GM04504 (cell line): ENCODE measurements around the gene NOXO1.

ENCODE experiments used
- DNase-seq: peaks from one replicate; pipeline ENCODE4 v3.0.0-alpha.2; 2012; ENCODE audit warnings: low read depth

The NOXO1 gene

DNA sequence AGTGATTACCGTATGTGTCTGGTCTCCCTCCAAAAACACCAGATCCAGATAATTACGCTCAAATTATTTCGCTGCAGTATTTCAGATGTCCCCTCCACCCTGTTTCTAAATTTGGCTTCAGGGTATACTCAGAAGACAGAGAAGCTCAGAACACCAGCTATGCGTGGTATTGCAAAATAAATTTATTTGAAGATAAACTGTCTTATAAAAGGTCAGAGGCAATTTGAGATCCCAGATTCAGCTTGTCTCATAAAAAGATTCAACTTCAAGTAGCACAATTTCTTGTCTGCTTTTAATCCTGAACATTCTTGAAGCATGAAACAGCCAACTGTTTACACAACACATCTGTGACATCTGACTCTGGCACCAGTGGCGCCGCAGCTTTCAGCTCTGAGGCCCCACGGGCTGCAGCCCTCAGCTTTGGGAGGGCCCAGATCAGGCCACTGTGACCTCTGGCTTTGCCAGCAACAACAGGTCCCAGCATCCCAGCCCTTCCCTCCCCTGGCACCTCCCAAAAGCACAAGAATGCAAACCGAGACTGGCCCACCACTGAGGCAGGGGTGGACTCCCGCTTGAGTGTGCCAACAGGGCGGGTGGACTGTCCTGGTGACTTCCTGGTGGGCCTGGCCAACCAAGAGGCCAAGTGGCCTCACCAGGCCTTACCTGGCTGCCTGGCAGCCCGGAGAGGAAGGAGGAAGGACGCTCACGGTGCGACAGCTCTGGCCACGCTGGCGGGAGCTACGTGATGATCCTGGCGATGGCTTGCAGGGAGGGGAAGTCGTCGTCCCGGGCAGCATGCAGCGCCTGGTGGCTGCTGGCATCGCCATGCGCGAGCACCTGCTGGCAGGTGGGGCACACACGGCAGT, 16.5 kb upstream of the NOXO1 start:
- no peak for DNase-seq

DNA sequence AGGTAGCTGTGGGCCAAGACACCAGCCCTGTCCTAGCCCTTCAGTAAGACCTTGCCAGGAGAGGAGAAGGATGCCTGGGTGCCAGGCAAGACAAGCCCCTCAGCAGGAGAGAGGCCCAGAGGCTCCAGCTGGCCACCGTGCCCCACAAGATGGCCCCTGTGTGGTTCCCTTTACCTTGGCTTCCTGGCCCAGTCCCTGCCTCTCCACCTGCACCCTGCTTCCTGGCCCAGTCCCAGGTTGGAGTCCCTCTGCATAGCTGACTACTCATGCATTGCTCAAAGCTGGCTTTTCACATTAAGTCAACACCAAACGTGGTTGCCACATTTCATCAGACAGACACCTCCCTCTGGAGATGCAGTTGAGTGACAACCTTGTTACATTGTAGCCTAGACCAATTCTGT, 12.5 kb upstream of the NOXO1 start:
- no peak for DNase-seq

DNA sequence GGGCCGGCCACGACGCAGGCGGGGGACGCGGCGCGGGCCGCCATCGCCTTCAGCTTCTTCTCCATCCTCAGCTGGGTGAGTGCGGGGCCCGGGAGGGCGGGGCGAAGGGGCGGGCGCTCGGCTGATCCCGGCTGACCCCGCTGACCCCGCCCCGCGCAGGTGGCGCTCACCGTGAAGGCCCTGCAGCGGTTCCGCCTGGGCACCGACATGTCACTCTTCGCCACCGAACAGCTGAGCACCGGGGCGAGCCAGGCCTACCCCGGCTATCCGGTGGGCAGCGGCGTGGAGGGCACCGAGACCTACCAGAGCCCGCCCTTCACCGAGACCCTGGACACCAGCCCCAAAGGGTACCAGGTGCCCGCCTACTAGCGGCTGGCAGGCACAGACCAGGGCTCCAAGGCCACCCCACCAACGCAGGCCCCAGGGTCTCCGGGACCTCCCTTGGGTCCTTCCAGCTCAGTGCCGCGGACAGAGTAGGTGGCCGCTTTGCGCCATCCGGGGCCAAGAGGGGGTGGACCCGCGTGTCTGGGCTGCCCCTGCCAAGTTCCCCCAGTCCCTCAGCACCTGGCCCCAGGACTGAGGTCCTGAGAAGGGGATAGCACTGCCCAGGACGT, 11.5 kb upstream of the NOXO1 start:
- DNase-seq, result no peak

DNA sequence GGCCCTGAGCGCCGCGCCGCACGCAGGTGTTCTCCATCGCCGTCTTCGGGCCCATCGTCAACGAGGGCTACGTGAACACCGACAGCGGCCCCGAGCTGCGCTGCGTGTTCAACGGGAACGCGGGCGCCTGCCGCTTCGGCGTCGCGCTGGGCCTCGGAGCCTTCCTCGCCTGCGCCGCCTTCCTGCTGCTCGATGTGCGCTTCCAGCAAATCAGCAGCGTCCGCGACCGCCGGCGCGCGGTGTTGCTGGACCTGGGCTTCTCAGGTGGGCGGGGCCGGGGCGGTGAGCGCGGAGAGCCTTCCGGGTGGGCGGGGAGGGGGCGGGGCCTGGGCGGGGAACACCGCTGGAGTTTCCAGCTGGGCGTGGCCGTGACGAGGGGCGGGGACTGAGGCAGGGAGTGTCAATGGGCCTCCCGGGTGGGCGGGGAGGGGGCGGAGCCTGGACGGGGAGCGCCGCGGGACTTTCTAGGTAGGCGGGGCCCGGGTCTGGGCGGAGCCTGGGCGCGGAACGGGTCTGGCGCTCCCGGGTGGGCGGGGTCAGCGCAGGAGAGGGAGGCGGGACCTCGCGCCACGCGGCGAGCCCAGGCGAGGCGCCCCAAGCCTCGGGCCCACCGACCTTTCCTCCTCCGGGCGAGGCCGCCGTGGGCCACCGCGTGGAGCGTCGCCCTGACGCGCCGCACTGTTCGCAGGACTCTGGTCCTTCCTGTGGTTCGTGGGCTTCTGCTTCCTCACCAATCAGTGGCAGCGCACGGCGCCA, 10.9 kb upstream of the NOXO1 start:
- no peak for DNase-seq

DNA sequence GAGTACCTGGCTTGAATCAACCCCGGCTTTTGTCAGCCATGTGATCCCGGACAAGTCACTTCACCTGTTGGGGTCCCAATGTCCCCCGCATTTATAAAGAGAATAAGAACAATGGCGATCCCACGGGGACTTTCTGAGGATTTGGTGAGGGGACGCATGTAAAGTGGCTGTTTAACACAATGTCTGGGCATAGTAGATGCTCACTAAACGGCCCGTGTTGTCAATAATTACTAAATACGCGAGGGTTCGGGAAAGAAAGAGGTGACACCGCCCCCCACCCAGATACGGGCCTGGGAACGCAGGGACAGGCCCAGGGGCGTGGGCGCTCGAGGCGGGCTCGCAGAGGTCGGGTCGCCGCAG, 10.3 kb upstream of the NOXO1 start:
- DNase-seq, result no peak

DNA sequence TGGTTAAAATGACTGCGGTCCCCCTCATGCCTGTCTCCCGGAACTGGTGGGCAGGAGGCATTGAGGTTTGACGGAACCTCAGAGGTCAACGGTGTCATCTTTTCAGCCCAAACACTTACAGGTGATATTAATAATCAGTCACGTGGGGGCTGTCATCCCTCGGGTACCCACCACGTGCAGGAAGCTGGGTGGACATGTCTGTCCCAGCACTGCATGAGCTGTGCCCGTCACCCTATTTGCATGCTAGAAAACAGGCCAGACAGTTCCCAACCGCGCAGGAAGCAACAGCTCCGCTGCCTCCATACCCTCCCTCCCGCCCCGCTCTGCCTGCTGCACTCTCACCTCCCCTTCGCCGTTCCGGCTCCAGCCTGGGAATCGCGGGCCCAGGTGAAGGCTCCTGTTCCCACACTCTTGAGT, 9.9 kb upstream of the NOXO1 start:
- no peak for DNase-seq

DNA sequence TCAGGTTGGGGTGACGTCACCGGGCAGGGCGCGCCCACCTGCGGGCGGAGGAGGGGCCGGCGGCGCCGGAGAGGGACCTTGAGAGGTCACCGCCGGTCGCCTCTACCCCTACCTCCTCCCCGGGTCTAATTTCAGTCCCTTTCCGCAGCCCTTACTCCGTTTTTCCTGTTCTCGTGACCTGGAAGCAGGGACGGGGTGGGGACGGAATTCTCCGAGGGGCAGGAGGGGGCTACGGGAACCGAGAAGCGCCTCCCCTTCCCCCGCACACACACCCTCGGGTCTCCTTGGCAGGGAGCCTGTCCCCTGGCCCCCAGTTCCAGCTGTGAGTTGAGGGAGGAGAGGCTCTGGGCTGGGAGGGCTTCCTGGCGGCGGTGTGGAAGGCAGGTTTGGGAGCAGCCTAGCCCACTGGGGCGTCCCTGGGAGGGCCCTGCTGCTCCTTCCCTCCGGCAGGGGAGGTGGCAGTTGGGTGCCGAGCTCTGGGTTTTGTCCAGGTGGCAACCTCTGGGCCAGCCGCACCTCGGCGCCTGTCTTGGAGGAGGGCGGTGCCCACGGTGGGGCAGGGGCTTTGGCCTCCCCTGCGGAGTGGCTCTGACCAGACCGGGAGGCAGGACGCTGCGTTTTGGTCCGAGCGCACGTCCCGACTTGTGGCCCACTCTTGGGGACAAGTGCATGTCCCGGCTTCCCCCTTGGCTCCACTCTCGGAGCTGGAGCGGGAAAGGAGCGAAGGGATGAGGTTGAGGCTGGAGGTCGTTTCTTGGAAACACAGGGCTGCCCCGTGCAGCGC, 9.3 kb upstream of the NOXO1 start:
- DNase-seq, result no peak

DNA sequence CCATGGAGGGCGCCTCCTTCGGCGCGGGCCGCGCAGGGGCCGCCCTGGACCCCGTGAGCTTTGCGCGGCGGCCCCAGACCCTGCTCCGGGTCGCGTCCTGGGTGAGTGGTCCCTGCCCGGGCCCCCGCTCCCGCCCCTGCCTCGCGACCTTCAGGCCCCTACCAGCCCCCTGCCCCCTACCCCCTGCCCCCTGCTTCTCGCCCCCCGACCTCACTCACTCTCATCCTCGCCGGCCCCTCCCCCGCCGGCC, 8.8 kb upstream of the NOXO1 start:
- no peak for DNase-seq

DNA sequence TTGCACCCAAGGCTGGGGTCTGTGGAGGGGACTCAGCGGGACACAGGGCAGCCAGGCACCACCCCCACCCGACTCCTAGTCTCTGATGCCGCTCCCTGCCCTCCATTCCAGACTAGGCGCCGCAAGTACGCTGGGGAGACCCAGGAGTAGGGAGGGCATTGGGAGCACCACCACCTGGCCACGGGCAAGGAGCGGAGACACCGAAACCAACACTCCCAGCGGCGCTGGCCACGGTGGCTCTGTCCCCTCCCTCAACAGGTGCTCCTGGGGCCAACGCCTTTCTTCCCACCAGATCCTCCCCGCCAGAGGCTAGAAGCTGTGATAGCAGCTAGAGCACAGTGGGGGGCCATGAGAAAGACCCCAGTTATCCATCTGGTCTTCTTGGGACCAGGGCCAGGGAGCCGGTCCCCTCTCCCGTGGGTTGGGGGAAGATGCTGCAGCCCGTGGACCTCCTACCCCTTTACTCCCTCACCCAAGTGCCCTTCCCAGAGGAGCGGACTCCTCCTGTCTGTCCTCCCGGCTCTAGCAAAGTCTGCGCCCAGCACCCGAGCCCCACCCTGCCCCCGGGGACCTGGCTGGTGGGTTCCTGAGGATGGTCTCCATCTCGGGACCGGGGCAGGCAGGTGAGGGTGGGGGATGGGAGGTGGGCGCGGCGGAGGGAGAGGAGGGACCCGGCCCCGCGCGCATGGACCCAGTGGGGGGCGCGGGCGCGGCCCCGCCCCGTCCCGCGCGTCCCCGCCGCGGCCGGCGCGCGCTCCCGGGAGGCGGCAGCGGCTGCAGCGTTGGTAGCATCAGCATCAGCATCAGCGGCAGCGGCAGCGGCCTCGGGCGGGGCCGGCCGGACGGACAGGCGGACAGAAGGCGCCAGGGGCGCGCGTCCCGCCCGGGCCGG, 8.2 kb upstream of the NOXO1 start, which contains the start of gene SYNGR3:
Gene SYNGR3 (plus strand): TSS at position 762 of the 892 bp plus-strand sequence. CDS start 133 bp downstream, outside the sequence.
- no peak for DNase-seq

DNA sequence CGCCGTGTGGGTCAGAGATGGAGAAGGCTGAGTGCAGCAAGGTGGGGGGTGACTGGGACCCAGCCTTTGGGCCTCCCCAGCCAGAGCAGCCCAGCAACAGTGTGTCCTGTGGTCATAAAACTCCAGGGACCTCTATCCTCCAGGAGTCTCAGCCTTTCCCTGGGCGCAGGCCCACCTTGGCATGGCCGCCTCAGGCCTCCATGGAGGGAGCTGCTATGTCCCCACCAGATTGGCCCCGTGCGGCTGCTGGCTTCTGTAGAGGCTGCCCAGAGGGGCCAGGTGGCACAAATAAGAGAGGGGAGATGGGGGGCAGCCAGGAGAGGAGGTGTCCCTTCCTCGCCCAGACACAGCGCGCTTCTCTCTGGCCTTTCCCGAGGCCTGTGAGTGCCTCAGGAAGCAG, 5.9 kb upstream of the NOXO1 start:
- DNase-seq, result no peak

DNA sequence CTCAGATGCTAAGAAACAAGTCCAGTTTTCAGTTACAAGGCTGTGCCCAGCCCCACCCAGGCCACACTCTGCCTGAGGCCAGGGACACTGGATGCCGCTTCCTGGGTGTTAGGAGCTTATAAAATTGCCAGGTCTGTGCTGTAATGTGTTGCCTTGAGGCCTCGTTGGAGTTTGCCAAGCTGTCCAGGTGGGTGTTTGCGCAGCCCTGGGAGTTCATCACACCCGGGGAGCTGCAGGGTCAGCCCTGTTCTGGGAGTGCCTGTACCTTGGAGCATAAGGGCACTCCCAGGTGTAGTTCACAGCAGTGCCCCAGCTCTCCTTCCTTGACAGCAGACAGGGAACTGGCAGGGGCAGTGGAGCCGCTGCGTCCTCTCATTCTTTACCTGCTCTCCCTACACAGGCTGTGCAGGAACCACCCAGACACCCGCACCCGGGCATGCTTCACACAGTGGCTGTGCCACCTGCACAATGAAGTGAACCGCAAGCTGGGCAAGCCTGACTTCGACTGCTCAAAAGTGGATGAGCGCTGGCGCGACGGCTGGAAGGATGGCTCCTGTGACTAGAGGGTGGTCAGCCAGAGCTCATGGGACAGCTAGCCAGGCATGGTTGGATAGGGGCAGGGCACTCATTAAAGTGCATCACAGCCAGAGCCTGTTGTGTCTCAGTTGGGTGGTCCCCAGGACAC, 4.3 kb upstream of the NOXO1 start:
- DNase-seq, result no peak

DNA sequence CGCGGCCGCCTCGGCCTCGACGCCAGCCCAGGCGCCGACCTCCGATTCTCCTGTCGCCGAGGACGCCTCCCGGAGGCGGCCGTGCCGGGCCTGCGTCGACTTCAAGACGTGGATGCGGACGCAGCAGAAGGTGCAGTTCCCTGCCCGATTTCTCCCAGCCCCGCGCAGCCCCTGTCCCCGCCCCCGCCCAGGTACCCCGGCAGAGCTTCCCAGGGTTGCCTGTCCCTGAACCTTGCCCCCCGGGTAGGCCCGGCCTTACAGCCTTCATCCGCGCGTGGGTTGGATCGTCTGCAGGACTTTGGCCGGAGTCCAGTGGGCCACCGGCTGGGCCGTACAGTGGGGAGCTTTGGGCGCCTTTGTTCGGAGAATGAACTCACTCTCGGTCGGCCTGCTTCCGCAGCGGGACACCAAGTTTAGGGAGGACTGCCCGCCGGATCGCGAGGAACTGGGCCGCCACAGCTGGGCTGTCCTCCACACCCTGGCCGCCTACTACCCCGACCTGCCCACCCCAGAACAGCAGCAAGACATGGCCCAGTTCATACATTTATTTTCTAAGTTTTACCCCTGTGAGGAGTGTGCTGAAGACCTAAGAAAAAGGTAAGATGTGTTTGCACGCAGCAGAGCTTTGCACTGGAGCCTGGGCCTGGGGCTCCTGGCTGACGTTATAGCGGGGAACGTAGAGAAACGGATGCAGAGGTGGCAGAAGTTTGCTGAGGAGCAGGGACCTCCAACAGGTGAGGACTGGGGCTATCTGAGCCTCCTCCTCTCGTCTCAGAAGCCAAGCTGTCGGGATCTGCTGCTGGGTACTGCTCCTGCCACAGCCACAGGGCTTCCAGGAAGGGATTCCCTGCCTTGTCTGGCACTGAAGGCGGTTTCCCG, 3.3 kb upstream of the NOXO1 start:
- DNase-seq, result no peak

DNA sequence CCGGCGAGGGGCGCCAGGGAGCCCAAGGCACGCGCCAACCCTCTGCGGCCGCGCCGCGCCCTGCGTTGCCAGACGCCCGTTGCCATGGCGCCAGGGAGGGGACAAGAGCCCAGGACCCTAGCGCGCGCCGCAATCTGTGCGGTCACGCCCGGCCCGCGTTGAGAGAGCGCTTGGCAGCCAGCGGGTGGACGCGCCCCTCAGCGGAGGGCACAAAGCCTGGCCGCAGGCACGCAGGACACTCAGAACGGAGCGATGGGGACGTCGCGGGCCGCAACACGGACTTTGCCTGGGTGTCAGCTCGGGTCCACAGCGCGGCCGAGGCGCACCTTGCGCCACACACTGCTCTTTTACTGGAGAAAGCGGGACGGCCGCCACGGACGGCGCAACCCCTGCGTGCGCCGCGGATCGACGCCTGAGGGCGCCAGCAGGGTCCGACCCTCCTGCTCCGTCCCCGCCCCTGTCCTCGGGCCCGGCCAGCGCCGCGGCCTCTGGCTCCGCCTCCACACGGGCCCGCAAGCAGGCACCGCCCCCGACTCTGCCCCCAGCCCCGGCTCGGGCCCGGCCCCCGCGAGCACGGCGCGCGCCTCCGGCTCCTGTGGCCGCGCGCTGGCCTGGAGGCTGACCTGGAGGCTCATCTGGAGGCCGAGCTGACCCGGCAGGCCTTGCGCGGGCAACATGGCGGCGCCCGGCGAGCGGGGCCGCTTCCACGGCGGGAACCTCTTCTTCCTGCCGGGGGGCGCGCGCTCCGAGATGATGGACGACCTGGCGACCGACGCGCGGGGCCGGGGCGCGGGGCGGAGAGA, 2.5 kb upstream of the NOXO1 start, which contains the start of gene GFER:
Gene GFER (plus strand): TSS at position 650 of the 803 bp plus-strand sequence. CDS start 26 bp downstream, at position 676.
- DNase-seq, result peak; percentile 85

DNA sequence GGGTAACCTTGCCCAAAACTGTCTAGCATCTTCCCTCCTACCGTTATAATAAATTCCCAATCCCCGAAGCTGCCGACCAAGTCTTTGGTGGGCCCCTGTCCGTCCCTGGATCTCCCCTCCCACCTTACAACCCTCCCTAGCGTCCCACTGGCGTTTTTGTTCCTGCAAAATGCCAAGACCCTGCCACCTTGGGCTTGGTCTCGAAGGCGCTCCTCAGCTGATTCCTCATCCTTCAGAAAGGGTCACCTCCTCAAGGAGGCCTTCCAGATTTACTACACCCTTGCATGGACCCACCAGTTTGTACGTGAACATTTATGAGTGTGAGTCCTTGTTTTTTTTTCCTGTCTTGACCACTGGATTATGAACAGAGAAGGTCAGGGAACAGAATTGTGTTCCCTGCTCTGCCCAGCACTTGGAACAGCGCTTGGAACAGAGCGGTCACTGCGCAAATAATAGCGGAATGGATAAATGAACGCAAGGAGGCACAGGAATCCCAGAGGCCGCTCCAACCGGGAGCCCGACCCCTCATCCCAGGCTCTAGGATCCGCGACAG, 1.8 kb upstream of the NOXO1 start:
- DNase-seq, result no peak

DNA sequence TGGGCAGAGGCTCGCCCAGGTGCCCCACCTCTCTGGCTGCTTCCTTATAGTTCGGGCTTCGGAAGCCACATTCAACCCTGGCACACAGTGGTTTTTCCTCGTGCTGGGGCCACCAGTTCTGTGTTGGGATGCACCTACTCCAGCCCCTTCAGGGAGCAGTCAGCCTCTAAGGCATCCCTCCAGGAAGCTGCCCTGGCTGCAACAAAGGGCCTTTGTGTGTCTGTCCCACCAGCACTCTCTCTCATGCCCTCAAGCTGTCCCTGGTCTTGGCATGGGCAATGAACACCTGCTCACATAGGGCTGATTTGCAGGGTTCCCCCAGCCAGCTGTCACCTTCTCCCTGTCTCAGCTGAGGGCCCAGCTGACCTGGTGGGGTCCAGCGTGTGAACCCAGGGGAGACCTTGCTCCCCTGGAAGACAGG, 754 bp upstream of the NOXO1 start:
- DNase-seq, result no peak

DNA sequence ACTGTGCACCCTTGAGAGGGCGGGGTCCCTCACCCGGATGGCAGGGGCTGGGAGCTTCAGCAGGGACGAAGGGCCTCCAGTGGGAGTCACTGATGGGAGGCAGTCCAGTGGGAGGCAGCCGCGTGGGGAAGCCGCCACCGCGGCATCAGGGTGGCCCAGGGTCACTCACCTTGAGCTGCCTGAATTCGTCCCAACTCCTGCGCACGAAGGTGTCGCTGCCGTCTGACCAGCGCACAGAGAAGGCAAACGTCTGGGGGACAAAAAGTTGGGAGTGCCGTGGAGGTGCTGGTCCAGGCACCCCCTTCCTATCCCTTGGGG, 540 bp downstream of the NOXO1 start:
- no peak for DNase-seq

DNA sequence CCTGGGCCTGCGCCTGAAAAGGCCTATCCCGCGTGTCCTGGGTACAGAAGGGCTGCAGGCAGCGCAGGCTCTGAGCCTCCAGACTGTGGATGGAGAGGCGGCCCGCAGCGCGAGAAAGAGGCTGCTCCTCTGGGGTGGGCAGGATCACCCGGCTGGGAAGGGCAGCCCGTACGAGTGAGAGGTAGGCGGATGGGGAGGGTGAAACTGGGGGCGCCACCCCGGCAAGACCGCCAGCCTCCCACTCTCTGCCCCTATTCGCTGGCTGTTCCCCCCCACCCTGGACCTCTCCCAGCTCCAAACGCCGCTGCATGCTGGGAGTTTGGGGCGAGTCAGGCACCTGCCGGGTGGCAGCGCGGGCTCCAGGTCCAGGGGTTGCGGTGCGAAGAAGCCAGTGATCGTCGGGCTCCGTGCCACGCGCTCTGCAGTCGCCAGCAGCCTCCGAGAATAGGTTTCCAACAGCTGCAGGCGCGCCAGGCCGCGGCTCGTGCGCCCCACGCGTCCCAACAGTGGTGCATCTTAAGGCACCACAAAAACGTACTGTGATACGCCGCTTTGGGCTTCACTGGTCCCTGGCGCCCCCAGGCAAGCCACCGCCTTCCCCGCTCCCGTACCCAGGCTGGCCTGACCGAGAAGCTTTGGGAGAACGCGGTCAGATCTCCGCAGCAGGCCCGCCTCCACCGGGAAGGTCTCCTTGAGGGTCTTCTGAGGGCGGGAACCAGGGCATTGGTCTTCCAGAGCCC, 1.1 kb downstream of the NOXO1 start:
- DNase-seq, result no peak
